Measurements from ENCODE around the gene YWHAQ.

- TF ChIP-seq CTCF (IDR thresholded peaks at IDR 0.05): no peak
- no peak for TF ChIP-seq RFX5 (IDR thresholded peaks at IDR 0.05)
- TF ChIP-seq RNF2 (IDR thresholded peaks at IDR 0.05; ENCODE audit: borderline replicate concordance, low read depth): no peak
- TF ChIP-seq ZNF302 (CRISPR knock-in tag; IDR thresholded peaks at IDR 0.05): no peak
- no peak for TF ChIP-seq NR3C1 (IDR thresholded peaks at IDR 0.05)
- no peak for TF ChIP-seq POLR2A (IDR thresholded peaks at IDR 0.05; ENCODE audit: low read length)
- TF ChIP-seq RCOR1 (IDR thresholded peaks at IDR 0.05; ENCODE audit: low read depth, low read length): no peak
Observed at GRCh38 chr2:9653485-9654271, 22.9 kb upstream of the YWHAQ start.
